ENCODE results near the gene ABTB2.

The ABTB2 gene

DNA sequence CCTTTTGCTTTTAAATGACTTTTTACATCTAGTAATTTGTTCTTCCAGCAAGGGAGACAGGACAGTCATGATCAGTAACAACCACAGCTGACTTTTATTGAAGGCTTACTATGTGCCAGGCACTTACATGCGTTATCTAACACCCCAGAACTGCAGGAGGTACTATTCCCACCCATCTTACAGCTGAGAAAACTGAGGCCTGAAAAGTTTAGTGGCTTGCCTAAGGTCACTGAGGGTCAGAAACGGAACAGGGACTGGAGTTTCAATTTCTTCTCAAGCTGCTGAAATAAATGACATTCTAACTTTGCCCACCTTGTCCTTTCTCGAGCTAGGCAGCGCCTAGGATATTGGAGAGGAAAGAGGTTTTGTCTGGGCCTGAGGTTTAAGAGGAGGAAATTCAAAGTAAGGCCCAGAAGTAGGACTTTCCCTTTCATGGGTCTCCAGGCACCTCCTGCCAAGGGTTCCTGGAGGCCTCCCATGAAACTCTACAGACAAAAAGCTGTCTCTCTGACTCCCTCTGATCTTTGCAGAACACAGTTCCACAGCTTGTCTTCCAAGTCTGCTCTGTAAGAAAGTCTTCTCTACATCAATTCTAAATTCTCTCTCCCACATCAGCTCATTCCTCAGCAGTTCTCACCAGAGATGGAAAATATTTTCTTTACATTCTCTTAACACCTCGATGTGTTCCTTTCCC lies 150.2 kb downstream of the ABTB2 start:
- Histone ChIP-seq H4K20me1 (ENCODE audit: insufficient read depth, low read length) (0 out of 2 replicates have a peak, but pooled peaks cover 8% of the 10 kb centered on the region), H3K9me3 (ENCODE audit: insufficient read depth, low read length, severe bottlenecking) (no peaks in the 10 kb centered on the region), H2AFZ (ENCODE audit: low read depth, low read length) (no peak overlapping the region), H3K36me3 (ENCODE audit: insufficient read depth, low read length) (no peaks in the 10 kb centered on the region), H3K79me2 (ENCODE audit: insufficient read depth, low read length) (no peaks in the 10 kb centered on the region), H3K27ac (ENCODE audit: low read length) (no peak overlapping the region), H3K4me1 (ENCODE audit: insufficient read depth, low read length) (no peaks in the 10 kb centered on the region), H3K4me3 (ENCODE audit: low read depth in 1 of 2, low read length in 2 of 2) (no peak overlapping the region), H3K9ac (ENCODE audit: low read depth, low read length) (no peak overlapping the region), H3K4me2 (ENCODE audit: insufficient read depth, low read length) (no peak overlapping the region), H3K27me3 (ENCODE audit: insufficient read depth, low read length, poor library complexity) (peaks cover 19% of the 10 kb centered on the region)
- TF ChIP-seq CTCF (IDR thresholded peaks at IDR 0.05; ENCODE audit: borderline replicate concordance, extremely low read depth, low read length, poor library complexity, severe bottlenecking) (no peak), EZH2 (IDR thresholded peaks at IDR 0.05; ENCODE audit: borderline replicate concordance, low read depth, low read length, severe bottlenecking) (no peak)
- no peak for DNase-seq
- ATAC-seq (ENCODE audit: insufficient read depth, low read depth) = no peak

- H3K4me2 ChIP-seq (ENCODE audit: insufficient read depth, low read length) = no peak overlapping the region
- no peak for DNase-seq
- no peak overlapping the region for H2AFZ ChIP-seq (ENCODE audit: low read depth, low read length)
- no peaks in the 10 kb centered on the region for H3K79me2 ChIP-seq (ENCODE audit: insufficient read depth, low read length)
- H3K36me3 ChIP-seq (ENCODE audit: insufficient read depth, low read length) = no peaks in the 10 kb centered on the region
- H3K9me3 ChIP-seq (ENCODE audit: insufficient read depth, low read length, severe bottlenecking) = no peaks in the 10 kb centered on the region
- no peak overlapping the region for H3K4me3 ChIP-seq (ENCODE audit: low read depth in 1 of 2, low read length in 2 of 2)
- no peaks in the 10 kb centered on the region for H3K4me1 ChIP-seq (ENCODE audit: insufficient read depth, low read length)
- TF ChIP-seq CTCF (IDR thresholded peaks at IDR 0.05; ENCODE audit: borderline replicate concordance, extremely low read depth, low read length, poor library complexity, severe bottlenecking) (no peak), EZH2 (IDR thresholded peaks at IDR 0.05; ENCODE audit: borderline replicate concordance, low read depth, low read length, severe bottlenecking) (no peak)
- no peak overlapping the region for H3K9ac ChIP-seq (ENCODE audit: low read depth, low read length)
- ATAC-seq (ENCODE audit: insufficient read depth, low read depth) = no peak
- peaks cover 16% of the 10 kb centered on the region for H3K27me3 ChIP-seq (ENCODE audit: insufficient read depth, low read length, poor library complexity)
- 0 out of 2 replicates have a peak, but pooled peaks cover 8% of the 10 kb centered on the region for H4K20me1 ChIP-seq (ENCODE audit: insufficient read depth, low read length)
- no peak overlapping the region for H3K27ac ChIP-seq (ENCODE audit: low read length)
Observed at GRCh38 chr11:34206407-34207300, 151.2 kb downstream of the ABTB2 start.

DNA sequence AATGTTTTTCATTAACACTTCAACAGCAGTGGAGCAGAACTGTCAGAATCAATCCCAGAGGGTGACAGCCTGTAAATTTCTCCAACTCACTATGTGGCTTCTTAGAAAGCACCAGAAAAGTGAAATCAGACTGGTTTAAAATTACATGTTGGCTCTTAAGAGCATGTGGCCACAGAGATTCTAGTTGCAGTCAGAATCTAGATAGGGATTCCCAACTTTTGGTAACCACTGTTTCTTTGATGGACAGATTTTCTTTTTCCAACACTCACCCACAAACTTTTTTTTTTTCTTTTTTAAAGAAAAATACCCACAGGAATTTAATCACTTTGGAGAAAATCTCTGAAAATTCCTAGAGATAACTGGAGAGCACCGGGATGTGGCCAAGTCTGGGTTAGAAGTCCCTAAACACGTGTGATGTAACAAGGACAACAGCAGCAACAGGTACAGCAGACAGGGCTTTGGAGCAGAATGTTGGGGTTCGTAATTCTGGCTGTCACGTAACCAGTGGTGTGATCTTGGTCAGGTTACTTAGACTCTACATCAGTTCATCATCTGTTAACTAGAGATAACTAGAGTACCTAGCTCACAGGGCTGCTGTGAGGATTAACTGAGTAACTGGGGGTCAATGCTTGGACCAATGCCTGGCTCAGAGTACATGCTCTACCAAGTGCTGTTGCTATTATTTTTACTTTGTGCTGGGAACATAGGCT lies 152.3 kb downstream of the ABTB2 start:
- no peak for ATAC-seq (ENCODE audit: insufficient read depth, low read depth)
- Histone ChIP-seq H3K9me3 (ENCODE audit: insufficient read depth, low read length, severe bottlenecking) (no peaks in the 10 kb centered on the region), H3K27ac (ENCODE audit: low read length) (no peak overlapping the region), H3K4me2 (ENCODE audit: insufficient read depth, low read length) (no peak overlapping the region), H4K20me1 (ENCODE audit: insufficient read depth, low read length) (0 out of 2 replicates have a peak, but pooled peaks cover 8% of the 10 kb centered on the region), H3K79me2 (ENCODE audit: insufficient read depth, low read length) (no peaks in the 10 kb centered on the region), H3K27me3 (ENCODE audit: insufficient read depth, low read length, poor library complexity) (peaks cover 16% of the 10 kb centered on the region), H3K9ac (ENCODE audit: low read depth, low read length) (no peak overlapping the region), H3K4me3 (ENCODE audit: low read depth in 1 of 2, low read length in 2 of 2) (no peak overlapping the region), H3K4me1 (ENCODE audit: insufficient read depth, low read length) (no peaks in the 10 kb centered on the region), H2AFZ (ENCODE audit: low read depth, low read length) (no peak overlapping the region), H3K36me3 (ENCODE audit: insufficient read depth, low read length) (no peaks in the 10 kb centered on the region)
- DNase-seq = no peak
- no peak for TF ChIP-seq EZH2 (IDR thresholded peaks at IDR 0.05; ENCODE audit: borderline replicate concordance, low read depth, low read length, severe bottlenecking)
- no peak for TF ChIP-seq CTCF (IDR thresholded peaks at IDR 0.05; ENCODE audit: borderline replicate concordance, extremely low read depth, low read length, poor library complexity, severe bottlenecking)

All from DND-41 (cell line).